Measurements from ENCODE around the gene TESK2. TPM values are rescaled to one million over a fixed set of nuclear protein-coding genes. Genes with fewer than 3 reads are reported as not detected.
"Not testable (repeated sequence)": the region's sequence is repeated elsewhere in the genome, so short reads cannot be mapped to it uniquely, and the experiment has no call there.

TESK2 gene
- polyA plus RNA-seq, 1 of the 3 experiments (the other 2 are of a cell fraction): 1.3 TPM

GRCh38 chr1:45385302-45385701 is 105.7 kb downstream of the TESK2 start:
- H2AFZ ChIP-seq (ENCODE audit: low read depth): no peak overlapping the region
- H3K79me2 ChIP-seq (ENCODE audit: insufficient read depth): no peaks in the 10 kb centered on the region
- no peaks in the 10 kb centered on the region for H4K20me1 ChIP-seq (ENCODE audit: insufficient read depth)
- H3K27ac ChIP-seq (ENCODE audit: low read depth in 2 of 2, low read length in 1 of 2): no peak overlapping the region
- H3K36me3 ChIP-seq (replicated peaks in 1 of 2; ENCODE audit: control insufficient read depth in 1 of 2, insufficient read depth in 2 of 2, low read length in 1 of 2): no peaks in the 10 kb centered on the region
- ChIA-PET CTCF (no interaction called here), POLR2A (no interaction called here)
- no peak for DNase-seq
- no peaks in the 10 kb centered on the region for H3K27me3 ChIP-seq (ENCODE audit: insufficient read depth)
- TF ChIP-seq SIN3A (IDR thresholded peaks at IDR 0.05; ENCODE audit: borderline replicate concordance, low read depth, low read length) (no peak), RCOR1 (IDR thresholded peaks at IDR 0.05; ENCODE audit: low read length) (no peak), EP300 (IDR thresholded peaks at IDR 0.05; ENCODE audit: borderline replicate concordance in 1 of 2, low read depth in 1 of 2, low read length in 1 of 2) (no peak), USF2 (IDR thresholded peaks at IDR 0.05; ENCODE audit: borderline replicate concordance, low read depth, low read length) (no peak), RAD21 (IDR thresholded peaks at IDR 0.05; ENCODE audit: low read length) (no peak), CTCF (IDR thresholded peaks at IDR 0.05) (no peak), RFX5 (IDR thresholded peaks at IDR 0.05; ENCODE audit: low read length) (no peak), GATA2 (CRISPR knock-in tag; IDR thresholded peaks at IDR 0.05) (no peak), MAX (IDR thresholded peaks at IDR 0.05; ENCODE audit: low read depth) (no peak), TEAD4 (IDR thresholded peaks at IDR 0.05; ENCODE audit: borderline replicate concordance, insufficient read depth) (no peak), GABPA (IDR thresholded peaks at IDR 0.05; ENCODE audit: low read depth) (no peak), FOXM1 (IDR thresholded peaks at IDR 0.05; ENCODE audit: low read depth) (no peak), PBX3 (IDR thresholded peaks at IDR 0.05) (no peak), IRF3 (IDR thresholded peaks at IDR 0.05; ENCODE audit: low read depth, low read length) (no peak), POLR2AphosphoS5 (IDR thresholded peaks at IDR 0.05; ENCODE audit: low read depth, low read length) (no peak), JUND (IDR thresholded peaks at IDR 0.05) (no peak)
- H3K9me3 ChIP-seq: no peaks in the 10 kb centered on the region
- WGBS (ENCODE audit: low lambda C conversion rate): 74% methylated on average over 3 of the region's 3 CpGs
- H3K9me2 ChIP-seq: no peaks in the 10 kb centered on the region
- H3K4me2 ChIP-seq: no peak overlapping the region
- no peak overlapping the region for H3K9ac ChIP-seq
- no peak overlapping the region for H3K4me3 ChIP-seq (ENCODE audit: low read depth in 2 of 2, low read length in 1 of 2)
- H3F3A ChIP-seq (replicated peaks; ENCODE audit: insufficient read depth): no peaks in the 10 kb centered on the region
- no peaks in the 10 kb centered on the region for H3K4me1 ChIP-seq (ENCODE audit: control insufficient read depth in 1 of 2, insufficient read depth in 2 of 2, low read depth in 1 of 2, low read length in 1 of 2)

- H3K4me3 ChIP-seq (ENCODE audit: low read depth in 2 of 2, low read length in 1 of 2); H3K27ac ChIP-seq (ENCODE audit: low read depth in 2 of 2, low read length in 1 of 2); H2AFZ ChIP-seq (ENCODE audit: low read depth); POLR2A ChIA-PET; H4K20me1 ChIP-seq (ENCODE audit: insufficient read depth); H3K9me2 ChIP-seq; H3F3A ChIP-seq (replicated peaks; ENCODE audit: insufficient read depth); H3K9ac ChIP-seq; H3K79me2 ChIP-seq (ENCODE audit: insufficient read depth); H3K4me2 ChIP-seq; DNase-seq; H3K9me3 ChIP-seq; H3K4me1 ChIP-seq (ENCODE audit: control insufficient read depth in 1 of 2, insufficient read depth in 2 of 2, low read depth in 1 of 2, low read length in 1 of 2); H3K27me3 ChIP-seq (ENCODE audit: insufficient read depth); H3K36me3 ChIP-seq (replicated peaks in 1 of 2; ENCODE audit: control insufficient read depth in 1 of 2, insufficient read depth in 2 of 2, low read length in 1 of 2); CTCF ChIA-PET: not testable (repeated sequence)
- WGBS (ENCODE audit: low lambda C conversion rate): 67% methylated on average over 4 of the region's 4 CpGs
Observed at GRCh38 chr1:45384213-45384612, 106.8 kb downstream of the TESK2 start.
